Endothelial cell of umbilical vein (primary cell): ENCODE data around the gene TSR1. TPM values are rescaled to one million over a fixed set of nuclear protein-coding genes. Genes with fewer than 3 reads are reported as not detected.

ENCODE experiments used
- BruUV-seq: library from RNA; stranded (reverse); fragments of 400-500 nt; replicated peaks from 2 replicates; lab custom pipeline; 2021; lab: Mats Ljungman, UMichigan
- CTCF ChIA-PET: fragments of 300-600, 350-600 bp; sonication (Branson Sonifier 250); formaldehyde crosslinking; loops from one replicate; lab custom pipeline; 2021; ENCODE audit warnings: antibody characterized with exemption, inconsistent platforms; lab: Charles Lee
- POLR2A ChIA-PET: fragments of 300-600, 350-600 bp; sonication (Branson Sonifier 250); formaldehyde crosslinking; loops from one replicate; lab custom pipeline; 2021; ENCODE audit warnings: antibody characterized with exemption, inconsistent platforms; lab: Charles Lee
- DNase-seq: peaks from one replicate; pipeline ENCODE4 v3.0.0-alpha.2; 2011; ENCODE audit warnings: low read depth, low spot score
- FAIRE-seq: peaks from 2 replicates; lab custom pipeline; 2011; peaks lifted over from hg19 to GRCh38; lab: Jason Lieb, UNC
- H2AFZ ChIP-seq: 2 replicates; pipeline ENCODE4 v1.6.0; 2012; ENCODE audit warnings: low read depth, low read length, control low read depth, inconsistent platforms
- H3K27ac ChIP-seq: 2 replicates; pipeline ENCODE4 v1.5.1; 2011; ENCODE audit warnings: low read depth, mild to moderate bottlenecking, control low read depth, low read length, moderate library complexity; ENCODE audit not compliant: insufficient read depth
- H3K27me3 ChIP-seq, 2 experiments: 2 replicates each; pipeline versions ENCODE4 v1.6.0 to v1.6.1; 2011; ENCODE audit warnings: low read length in 2 of 2, mixed read lengths in 1 of 2; ENCODE audit not compliant: control insufficient read depth in 2 of 2, insufficient read depth in 2 of 2
- H3K36me3 ChIP-seq, 2 experiments: 2 replicates in 1 of 2; 3 replicates in 1 of 2; pipeline ENCODE4 v1.5.1; 2011; ENCODE audit warnings: low read length in 2 of 2, mild to moderate bottlenecking in 1 of 2, moderate library complexity in 1 of 2; ENCODE audit not compliant: control insufficient read depth in 2 of 2, insufficient read depth in 2 of 2; ENCODE audit errors: extremely low read depth in 1 of 2
- H3K4me1 ChIP-seq: 3 replicates; pipeline ENCODE4 v1.5.1; 2011; ENCODE audit warnings: mild to moderate bottlenecking, low read length; ENCODE audit not compliant: control insufficient read depth, insufficient read depth; ENCODE audit errors: extremely low read depth
- H3K4me2 ChIP-seq: 2 replicates; pipeline ENCODE4 v1.6.1; 2011; ENCODE audit warnings: low read length, control low read depth, mixed read lengths; ENCODE audit not compliant: insufficient read depth
- H3K4me3 ChIP-seq, 3 experiments: fragments of 200-600 bp in 1 of 3; sonication (generic), shearing (Covaris generic) in 1 of 3; replicated peaks in 1 of 3; 2 replicates each; pipeline ENCODE4 v1.5.1; 2011 to 2016; ENCODE audit warnings: control low read depth in 3 of 3, low read length in 3 of 3, mild to moderate bottlenecking in 2 of 3, inconsistent platforms in 1 of 3, low read depth in 1 of 3, moderate library complexity in 1 of 3; ENCODE audit not compliant: insufficient read depth in 1 of 3
- H3K79me2 ChIP-seq: 2 replicates; pipeline ENCODE4 v1.6.0; 2012; ENCODE audit warnings: low read length, inconsistent platforms; ENCODE audit not compliant: control insufficient read depth, insufficient read depth
- H3K9ac ChIP-seq: replicated peaks from 2 replicates; pipeline ENCODE3; 2011; ENCODE audit warnings: low read length, control low read depth; ENCODE audit not compliant: insufficient read depth; ENCODE audit errors: extremely low read depth
- H3K9me1 ChIP-seq: replicated peaks from 3 replicates; pipeline ENCODE4 v1.6.0; 2011; ENCODE audit warnings: mild to moderate bottlenecking, low read length; ENCODE audit not compliant: control insufficient read depth, insufficient read depth; ENCODE audit errors: extremely low read depth
- H3K9me3 ChIP-seq: replicated peaks from 2 replicates; pipeline ENCODE4 v1.5.1; 2012; ENCODE audit warnings: low read length, inconsistent platforms; ENCODE audit not compliant: control insufficient read depth, insufficient read depth
- H4K20me1 ChIP-seq: replicated peaks from 2 replicates; pipeline ENCODE3; 2011; ENCODE audit warnings: mild to moderate bottlenecking, low read length; ENCODE audit not compliant: control insufficient read depth, insufficient read depth; ENCODE audit errors: extremely low read depth
- EZH2 ChIP-seq: IDR thresholded peaks from 2 replicates; pipeline ENCODE4 v1.6.1; 2012; ENCODE audit warnings: borderline replicate concordance, low read depth, mild to moderate bottlenecking, moderate library complexity, low read length, inconsistent platforms; ENCODE audit not compliant: severe bottlenecking
- FOS ChIP-seq: IDR thresholded peaks from 2 replicates; pipeline ENCODE4 v1.6.1; 2011; ENCODE audit warnings: mild to moderate bottlenecking, low read length, moderate library complexity, borderline replicate concordance; ENCODE audit not compliant: insufficient read depth
- GATA2 ChIP-seq: IDR thresholded peaks from 2 replicates; pipeline ENCODE4 v1.7.0; 2011; ENCODE audit warnings: low read depth, mild to moderate bottlenecking, moderate library complexity, mixed read lengths, low read length; ENCODE audit not compliant: insufficient read length, insufficient read depth
- JUN ChIP-seq: IDR thresholded peaks from 2 replicates; pipeline ENCODE4 v1.6.1; 2011; ENCODE audit warnings: borderline replicate concordance, low read depth; ENCODE audit not compliant: insufficient read length, insufficient read depth
- MYC ChIP-seq: IDR thresholded peaks from one replicate; pipeline ENCODE4 v1.6.1; 2011; ENCODE audit warnings: mild to moderate bottlenecking, low read depth, low read length
- POLR2A ChIP-seq: IDR thresholded peaks from 2 replicates; pipeline ENCODE4 v1.6.1; 2012; ENCODE audit warnings: low read depth, mild to moderate bottlenecking, control low read depth, low read length
- POLR2AphosphoS5 ChIP-seq: IDR thresholded peaks from 2 replicates; pipeline ENCODE4 v1.6.1; 2012; ENCODE audit warnings: low read depth, mild to moderate bottlenecking, control low read depth, low read length, moderate library complexity; ENCODE audit not compliant: insufficient read depth
- dilution Hi-C: fragments of 300-500 bp; cut with MboI; formaldehyde crosslinking; loops from one replicate; pipeline ENCODE4 v1.15.0; 2019; ENCODE audit warnings: low sequenced_read_pairs; ENCODE audit not compliant: extremely low pct_ligation_motif_present
- intact Hi-C: fragments of 100-400 bp; cut with micrococcal nuclease; formaldehyde crosslinking; loops from one replicate; pipeline ENCODE4 v1.10.0; 2022
- polyA plus RNA-seq, 4 experiments: library from polyadenylated mRNA; depleted of rRNA in 3 of 4; stranded (reverse) in 3 of 4; unstranded in 1 of 4; fragments of >200 nt; gene quantifications; 2 replicates each; pipeline versions ENCODE4 v1.2.1 to v1.2.3, GENCODE V29; 2011 to 2012; ENCODE audit warnings: missing spikeins in 1 of 4
- total RNA-seq: library from RNA; stranded (reverse); gene quantifications from 2 replicates; pipeline ENCODE4 v1.2.3, GENCODE V29; 2021
- TF ChIP-seq, protein P1 (sequence below), 2 donors: IDR thresholded peaks; 1 replicate in 1 of 2; 2 replicates in 1 of 2; pipeline ENCODE4 v1.5.1; 2011; ENCODE audit warnings: low read length in 2 of 2, mild to moderate bottlenecking in 2 of 2, moderate library complexity in 2 of 2, control low read depth in 1 of 2, inconsistent platforms in 1 of 2, low read depth in 1 of 2; ENCODE audit not compliant: insufficient read depth in 1 of 2; ENCODE audit errors: extremely low read depth in 1 of 2
- TF ChIP-seq, protein P2 (sequence below): IDR thresholded peaks from 2 replicates; pipeline ENCODE4 v1.6.1; 2011; ENCODE audit not compliant: insufficient read depth, insufficient read length

The TSR1 gene
- total and polyA plus RNA-seq, 2 donors (not counting 3 experiments of a cell fraction or from before 2014, with no cell fraction given): 6.2 to 39.9 TPM

DNA sequence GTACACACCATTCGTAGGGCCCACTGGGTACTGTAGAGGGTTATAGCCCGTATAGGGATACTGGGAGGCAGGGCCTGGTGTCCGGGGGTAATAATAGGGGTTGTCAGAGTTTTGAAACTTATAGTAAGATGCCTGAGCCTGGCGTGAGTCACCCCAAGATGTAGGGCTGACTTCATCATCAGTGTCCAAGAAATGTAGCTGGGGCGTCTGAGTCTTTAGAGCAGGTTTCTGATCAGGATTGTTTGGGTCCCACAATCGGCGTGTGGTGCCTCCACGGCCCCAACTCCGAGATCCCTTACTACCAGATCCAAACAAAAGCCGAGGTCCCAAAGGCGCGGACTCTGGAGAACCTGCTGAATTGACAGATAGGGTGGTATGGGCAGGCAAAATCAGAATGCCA is 37.1 kb downstream of the TSR1 start:
- H3K9ac ChIP-seq: no peak overlapping the region
- no peaks in the 10 kb centered on the region for H3K27me3 ChIP-seq
- no peak for DNase-seq
- no peak for FAIRE-seq
- no peak overlapping the region for H3K4me3 ChIP-seq
- intact Hi-C loops: no loop called here
- H3K4me2 ChIP-seq: no peak overlapping the region
- no peaks in the 10 kb centered on the region for H3K9me3 ChIP-seq
- peaks cover 42% of the 10 kb centered on the region for H3K79me2 ChIP-seq
- H3K9me1 ChIP-seq: no peaks in the 10 kb centered on the region
- ChIA-PET POLR2A (no interaction called here), CTCF (no interaction called here)
- dilution Hi-C loops: no loop called here
- H3K4me1 ChIP-seq: peaks cover 7% of the 10 kb centered on the region
- H3K36me3 ChIP-seq: peaks cover 5 to 16% of the 10 kb centered on the region in 2 experiments
- H3K27ac ChIP-seq: no peak overlapping the region
- BruUV-seq: no TSS peak
- no peak for TF ChIP-seq GATA2
- no peak for TF ChIP-seq FOS
- no peak for TF ChIP-seq EZH2
- TF ChIP-seq, protein P1, sequence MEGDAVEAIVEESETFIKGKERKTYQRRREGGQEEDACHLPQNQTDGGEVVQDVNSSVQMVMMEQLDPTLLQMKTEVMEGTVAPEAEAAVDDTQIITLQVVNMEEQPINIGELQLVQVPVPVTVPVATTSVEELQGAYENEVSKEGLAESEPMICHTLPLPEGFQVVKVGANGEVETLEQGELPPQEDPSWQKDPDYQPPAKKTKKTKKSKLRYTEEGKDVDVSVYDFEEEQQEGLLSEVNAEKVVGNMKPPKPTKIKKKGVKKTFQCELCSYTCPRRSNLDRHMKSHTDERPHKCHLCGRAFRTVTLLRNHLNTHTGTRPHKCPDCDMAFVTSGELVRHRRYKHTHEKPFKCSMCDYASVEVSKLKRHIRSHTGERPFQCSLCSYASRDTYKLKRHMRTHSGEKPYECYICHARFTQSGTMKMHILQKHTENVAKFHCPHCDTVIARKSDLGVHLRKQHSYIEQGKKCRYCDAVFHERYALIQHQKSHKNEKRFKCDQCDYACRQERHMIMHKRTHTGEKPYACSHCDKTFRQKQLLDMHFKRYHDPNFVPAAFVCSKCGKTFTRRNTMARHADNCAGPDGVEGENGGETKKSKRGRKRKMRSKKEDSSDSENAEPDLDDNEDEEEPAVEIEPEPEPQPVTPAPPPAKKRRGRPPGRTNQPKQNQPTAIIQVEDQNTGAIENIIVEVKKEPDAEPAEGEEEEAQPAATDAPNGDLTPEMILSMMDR (IDR thresholded peaks at IDR 0.05; ENCODE audit: extremely low read depth in 1 of 2, insufficient read depth in 1 of 2, low read depth in 1 of 2, low read length in 2 of 2): no peak
- no peak for TF ChIP-seq POLR2A
- no peak for TF ChIP-seq POLR2AphosphoS5
- TF ChIP-seq, protein P2, sequence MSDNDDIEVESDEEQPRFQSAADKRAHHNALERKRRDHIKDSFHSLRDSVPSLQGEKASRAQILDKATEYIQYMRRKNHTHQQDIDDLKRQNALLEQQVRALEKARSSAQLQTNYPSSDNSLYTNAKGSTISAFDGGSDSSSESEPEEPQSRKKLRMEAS: no peak
- no peak for TF ChIP-seq MYC
- TF ChIP-seq JUN: no peak
- H4K20me1 ChIP-seq: no peaks in the 10 kb centered on the region
- H2AFZ ChIP-seq: no peak overlapping the region
